GM12891 (cell line): ENCODE results near the gene FAM53A.
"Not testable (repeated sequence)": the region's sequence is repeated elsewhere in the genome, so short reads cannot be mapped to it uniquely, and the experiment has no call there.

Source experiments
- DNase-seq: peaks from one replicate; pipeline ENCODE4 v3.0.0; 2011; ENCODE audit warnings: low spot score; ENCODE audit not compliant: insufficient read length
- FAIRE-seq: peaks from 2 replicates; lab custom pipeline; 2011; peaks lifted over from hg19 to GRCh38; lab: Jason Lieb, UNC
- PAX5 ChIP-seq: IDR thresholded peaks from 2 replicates; pipeline ENCODE4 v1.6.1; 2011; ENCODE audit warnings: low read length, moderate library complexity, mild to moderate bottlenecking; ENCODE audit not compliant: insufficient read depth, severe bottlenecking
- POLR2A ChIP-seq: IDR thresholded peaks from 2 replicates; pipeline ENCODE4 v1.6.1; 2011; ENCODE audit warnings: low read depth, low read length, control low read depth
- POLR2AphosphoS5 ChIP-seq: IDR thresholded peaks from 2 replicates; pipeline ENCODE4 v1.6.1; 2011; ENCODE audit warnings: low read depth, low read length, control low read depth
- POU2F2 ChIP-seq: IDR thresholded peaks from 2 replicates; pipeline ENCODE4 v1.6.1; 2011; ENCODE audit warnings: low read depth, mild to moderate bottlenecking, control low read depth, low read length, moderate library complexity
- SPI1 ChIP-seq: IDR thresholded peaks from 2 replicates; pipeline ENCODE4 v1.6.1; 2011; ENCODE audit warnings: low read depth, low read length, control low read depth
- TAF1 ChIP-seq: IDR thresholded peaks from 2 replicates; pipeline ENCODE4 v1.6.1; 2011; ENCODE audit warnings: low read depth, low read length, control low read depth

FAM53A gene

GRCh38 chr4:1673671-1674070 is 10.4 kb downstream of the FAM53A start:
- FAIRE-seq: no peak
- TF ChIP-seq TAF1: no peak
- no peak for TF ChIP-seq POLR2AphosphoS5
- DNase-seq: no peak

DNA sequence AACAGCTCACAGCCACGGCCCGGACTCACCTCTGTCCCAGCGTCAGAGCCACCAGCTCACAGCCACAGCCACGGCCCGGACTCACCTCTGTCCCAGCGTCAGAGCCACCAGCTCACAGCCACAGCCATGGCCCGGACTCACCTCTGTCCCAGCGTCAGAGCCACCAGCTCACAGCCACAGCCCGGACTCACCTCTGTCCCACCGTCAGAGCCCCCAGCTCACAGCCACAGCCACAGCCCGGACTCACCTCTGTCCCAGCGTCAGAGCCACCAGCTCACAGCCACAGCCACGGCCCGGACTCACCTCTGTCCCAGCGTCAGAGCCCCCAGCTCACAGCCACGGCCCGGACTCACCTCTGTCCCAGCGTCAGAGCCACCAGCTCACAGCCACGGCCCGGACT is 13.1 kb downstream of the FAM53A start:
- FAIRE-seq, DNase-seq: not testable (repeated sequence)

- no peak for DNase-seq
- TF ChIP-seq PAX5 (no peak), POU2F2 (no peak), POLR2A (no peak), POLR2AphosphoS5 (no peak), SPI1 (no peak), TAF1 (no peak)
- no peak for FAIRE-seq
These were observed 13.8 kb downstream of the FAM53A start for GRCh38 chr4:1670279-1670678.

DNA sequence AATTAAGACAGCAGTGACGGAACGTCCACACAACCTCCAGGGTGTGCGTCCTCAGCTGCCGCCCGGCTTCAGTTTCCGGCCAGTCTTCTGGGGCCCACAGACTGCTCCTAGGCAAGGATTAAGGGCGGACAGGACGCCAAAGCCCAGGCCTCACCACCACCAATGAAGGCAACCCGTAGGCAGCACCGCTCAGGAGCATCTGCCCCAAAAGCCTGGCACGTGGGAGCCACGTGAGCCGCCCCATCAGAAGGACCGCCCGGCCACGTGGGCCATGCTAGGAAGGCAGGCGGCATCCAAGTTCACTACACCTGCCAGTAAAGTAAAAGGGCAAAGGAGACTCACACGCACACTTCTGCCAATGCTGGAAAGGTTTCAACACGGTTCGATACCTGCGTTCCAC is 14.3 kb downstream of the FAM53A start:
- no peak for TF ChIP-seq TAF1
- TF ChIP-seq PAX5: no peak
- no peak for TF ChIP-seq SPI1
- TF ChIP-seq POU2F2: no peak
- TF ChIP-seq POLR2A: no peak
- no peak for TF ChIP-seq POLR2AphosphoS5
- FAIRE-seq (no peak), DNase-seq (no peak)

DNA sequence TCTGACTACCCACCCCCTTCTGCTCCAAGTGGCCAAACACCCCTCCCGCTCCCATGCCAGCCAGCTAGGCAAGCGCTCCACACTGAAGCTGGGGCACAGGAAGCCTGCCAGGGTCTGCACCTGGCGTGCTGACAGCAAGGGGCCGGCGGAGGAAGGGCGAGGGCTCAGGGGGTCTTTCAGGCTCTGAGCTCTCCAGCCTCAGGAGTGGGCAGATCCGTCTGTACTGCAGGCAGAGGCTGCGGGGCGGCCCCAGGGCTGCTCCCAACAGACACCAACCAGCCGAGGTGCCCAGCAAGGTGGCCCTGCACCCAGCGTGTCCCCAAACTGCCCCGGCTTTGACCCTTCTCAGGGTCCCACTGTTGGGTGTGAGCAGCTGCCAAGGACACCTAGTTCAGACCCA is 14.8 kb downstream of the FAM53A start:
- no peak for DNase-seq
- no peak for FAIRE-seq
- no peak for TF ChIP-seq POU2F2

DNA sequence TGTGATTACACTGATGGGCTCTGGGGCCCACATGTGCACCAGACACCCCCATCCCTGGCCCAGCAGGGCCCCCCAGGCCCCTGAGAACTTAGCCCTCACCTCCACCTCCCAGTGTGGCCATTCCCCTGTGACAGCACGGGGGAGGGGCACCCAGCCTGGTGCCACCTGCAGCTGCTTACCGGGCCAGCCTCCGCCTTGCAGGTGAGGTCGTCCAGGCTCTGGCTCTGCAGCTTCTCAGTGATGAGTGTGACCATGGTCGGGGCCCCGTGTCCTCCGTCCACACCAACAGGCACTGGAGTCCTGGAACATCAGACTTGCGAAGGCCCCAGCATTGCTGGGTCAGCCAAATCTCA is 15.6 kb downstream of the FAM53A start:
- FAIRE-seq (no peak), DNase-seq (no peak)
- no peak for TF ChIP-seq TAF1
- no peak for TF ChIP-seq SPI1
- no peak for TF ChIP-seq PAX5
- TF ChIP-seq POLR2A: no peak
- no peak for TF ChIP-seq POLR2AphosphoS5
- TF ChIP-seq POU2F2: no peak

DNA sequence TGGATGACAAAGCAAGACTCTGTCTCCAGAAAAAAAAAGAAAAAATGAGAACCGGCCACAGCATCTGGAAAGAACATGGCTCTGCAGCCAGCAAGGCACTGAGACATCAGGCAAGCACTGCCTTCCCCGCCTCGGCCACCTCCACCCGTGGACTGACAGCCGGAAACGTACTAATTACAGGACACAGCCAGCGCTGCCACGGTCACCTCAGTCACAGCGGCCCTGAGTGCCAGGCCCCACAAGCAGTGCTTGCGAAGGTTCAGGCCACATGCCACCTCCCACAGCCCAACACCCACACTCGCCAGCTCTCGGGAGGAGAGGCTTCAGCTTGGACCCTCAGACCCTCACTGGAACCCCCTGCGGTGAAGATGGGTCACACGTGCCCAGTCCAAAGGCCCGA is 16.8 kb downstream of the FAM53A start:
- FAIRE-seq (no peak), DNase-seq (no peak)
- no peak for TF ChIP-seq POU2F2
- TF ChIP-seq TAF1: no peak
- TF ChIP-seq POLR2AphosphoS5: no peak
- TF ChIP-seq POLR2A: no peak
- no peak for TF ChIP-seq SPI1
- no peak for TF ChIP-seq PAX5

GRCh38 chr4:1666391-1666790 is 17.7 kb downstream of the FAM53A start:
- FAIRE-seq: no peak
- DNase-seq: no peak
- TF ChIP-seq TAF1 (no peak), POU2F2 (no peak), PAX5 (no peak), SPI1 (no peak), POLR2A (no peak), POLR2AphosphoS5 (no peak)

GRCh38 chr4:1664141-1664540 is 20.0 kb downstream of the FAM53A start:
- TF ChIP-seq PAX5: no peak
- TF ChIP-seq TAF1: no peak
- no peak for TF ChIP-seq POLR2A
- TF ChIP-seq POU2F2: no peak
- TF ChIP-seq SPI1: no peak
- no peak for TF ChIP-seq POLR2AphosphoS5
- DNase-seq (no peak), FAIRE-seq (no peak)

DNA sequence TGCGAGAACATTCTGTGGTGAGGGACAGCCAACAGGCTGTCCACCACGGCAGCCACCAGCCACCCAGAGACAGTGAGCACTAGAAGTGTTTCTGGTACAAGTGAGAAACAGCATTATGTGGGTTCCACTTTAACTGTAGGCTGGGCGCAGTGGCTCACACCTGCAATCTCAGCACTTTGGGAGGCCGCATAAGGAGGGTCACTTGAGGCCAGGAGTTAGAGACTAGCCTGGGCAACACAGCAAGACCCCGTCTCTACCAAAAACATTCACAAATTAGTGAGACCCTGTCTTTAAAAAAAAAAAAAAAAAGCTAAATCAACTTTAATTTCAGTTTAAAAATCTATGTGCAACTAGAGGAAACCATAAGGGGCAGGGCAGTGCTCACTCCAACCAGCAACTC is 20.6 kb downstream of the FAM53A start:
- TF ChIP-seq TAF1 (no peak), POLR2A (no peak), POU2F2 (no peak), PAX5 (no peak), POLR2AphosphoS5 (no peak), SPI1 (no peak)
- DNase-seq (no peak), FAIRE-seq (no peak)

DNA sequence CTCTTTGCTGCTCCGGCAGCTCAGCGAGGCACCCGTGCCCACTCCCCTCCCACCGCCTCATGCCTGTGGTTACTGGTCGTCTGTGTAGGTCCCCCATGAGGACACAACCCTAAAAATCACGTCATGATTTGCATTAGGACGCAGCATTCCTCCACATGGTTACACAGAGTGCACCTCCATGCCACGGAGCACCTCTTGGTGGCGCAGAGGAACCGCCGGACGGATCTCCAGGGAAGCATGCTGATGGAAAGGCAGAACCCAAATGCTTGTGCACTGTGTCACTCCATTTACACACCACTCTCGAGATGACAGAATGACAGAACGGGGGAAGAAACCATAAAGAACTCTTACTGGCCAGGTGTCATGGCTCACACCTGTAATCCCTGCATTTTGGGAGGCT is 22.4 kb downstream of the FAM53A start:
- FAIRE-seq: no peak
- DNase-seq: no peak
- TF ChIP-seq POU2F2 (no peak), TAF1 (no peak), PAX5 (no peak), POLR2AphosphoS5 (no peak), POLR2A (no peak), SPI1 (no peak)
